GM18507 (cell line): ENCODE data around the gene CARD6.
"Not testable (repeated sequence)": the region's sequence is repeated elsewhere in the genome, so short reads cannot be mapped to it uniquely, and the experiment has no call there.

Experiments
- DNase-seq: peaks from one replicate; pipeline ENCODE4 v3.0.0; 2011; ENCODE audit warnings: low read depth; ENCODE audit not compliant: insufficient read length; ENCODE audit errors: extremely low spot score
- FAIRE-seq: peaks from 2 replicates; lab custom pipeline; 2011; peaks lifted over from hg19 to GRCh38; lab: Jason Lieb, UNC

Gene CARD6

DNA sequence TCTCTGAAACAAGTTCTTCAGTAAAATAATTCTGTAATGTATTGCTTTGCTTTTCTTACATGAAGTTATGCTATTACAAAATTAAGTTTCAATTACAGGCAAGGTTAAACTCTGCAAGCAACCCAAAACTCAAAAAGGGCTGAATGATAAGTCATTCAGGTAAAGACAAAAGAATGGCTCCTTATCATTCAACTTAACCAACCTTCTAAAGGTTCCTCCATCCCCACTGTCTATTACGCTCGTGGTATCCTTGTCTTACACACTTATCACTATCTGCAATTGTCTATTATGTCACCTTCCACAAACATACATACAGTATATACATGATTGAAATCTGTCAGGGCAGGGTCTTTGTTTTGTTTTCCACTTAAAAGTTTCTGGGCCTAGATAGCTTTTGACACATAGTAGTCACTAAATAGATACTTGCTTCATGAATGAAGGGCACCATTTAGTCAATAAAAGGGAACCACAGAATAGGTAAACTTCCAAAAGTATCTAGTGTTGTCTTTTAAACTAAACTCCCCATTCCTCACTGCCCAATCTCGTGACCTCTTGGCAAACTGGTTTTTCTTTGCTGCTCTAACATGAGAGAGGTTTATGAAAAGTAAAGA is 13.0 kb upstream of the CARD6 start:
- FAIRE-seq = no peak
- no peak for DNase-seq

- DNase-seq = no peak
- FAIRE-seq = no peak
Measured at GRCh38 chr5:40828690-40829661, 12.2 kb upstream of the CARD6 start.

GRCh38 chr5:40829748-40830533 is 11.2 kb upstream of the CARD6 start:
- no peak for DNase-seq
- no peak for FAIRE-seq

DNA sequence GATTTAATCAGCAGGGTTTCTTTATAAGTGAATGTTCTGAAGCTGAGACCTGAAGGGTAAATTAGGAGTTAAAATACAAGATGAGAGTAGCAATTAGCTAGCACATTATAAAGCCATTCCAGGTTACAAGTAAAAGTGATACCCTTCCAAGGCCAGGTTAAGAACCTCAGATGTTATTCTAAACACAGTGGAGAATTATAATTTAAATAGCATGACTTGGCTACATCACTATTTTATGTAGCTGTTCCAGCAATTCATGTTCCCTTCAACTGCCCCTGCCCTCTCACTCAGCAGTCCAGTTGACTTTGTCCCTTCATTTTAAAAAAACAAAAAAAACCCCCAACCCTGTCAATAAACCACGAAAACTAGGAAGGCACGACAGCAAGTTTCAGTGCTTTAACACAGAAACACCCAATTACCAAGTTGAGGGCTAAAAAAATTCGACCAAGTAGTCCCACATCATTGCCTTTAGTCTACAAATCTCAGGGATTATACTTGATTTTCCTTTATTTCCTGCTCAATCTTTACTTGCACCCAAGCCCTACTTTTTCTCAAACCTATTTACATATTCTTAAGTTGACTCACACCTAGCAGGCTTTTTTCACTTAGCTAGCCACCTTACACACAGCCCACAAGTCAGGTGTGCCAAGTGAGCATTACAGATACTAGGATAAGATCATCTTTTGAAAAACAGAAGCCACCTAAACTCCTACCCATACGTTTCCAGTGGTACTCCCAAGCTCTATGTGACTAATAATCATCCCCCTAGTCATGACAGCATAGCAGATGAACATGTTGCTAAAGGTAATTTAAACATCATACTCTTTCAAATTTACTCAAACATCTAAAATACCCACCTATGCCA is 9.6 kb upstream of the CARD6 start:
- DNase-seq = no peak
- FAIRE-seq = no peak

DNA sequence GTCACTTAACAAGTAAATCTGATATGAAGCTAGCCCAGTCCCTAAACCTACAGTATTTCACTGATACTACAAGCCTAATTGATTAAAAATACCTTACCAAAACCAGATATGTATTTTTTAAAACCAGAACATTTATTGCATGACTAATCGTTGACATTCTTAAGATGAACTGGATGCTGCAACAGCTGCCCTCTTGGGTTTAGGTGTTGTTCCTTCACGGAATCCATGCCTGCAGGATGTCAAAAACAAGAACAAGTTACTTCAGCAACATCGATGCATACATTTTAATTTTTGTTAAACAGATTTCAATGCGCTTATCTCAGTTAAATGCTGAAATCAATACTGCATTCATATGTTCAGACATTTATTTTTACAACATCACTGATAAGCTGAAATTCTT is 8.8 kb upstream of the CARD6 start:
- FAIRE-seq (no peak), DNase-seq (no peak)

DNA sequence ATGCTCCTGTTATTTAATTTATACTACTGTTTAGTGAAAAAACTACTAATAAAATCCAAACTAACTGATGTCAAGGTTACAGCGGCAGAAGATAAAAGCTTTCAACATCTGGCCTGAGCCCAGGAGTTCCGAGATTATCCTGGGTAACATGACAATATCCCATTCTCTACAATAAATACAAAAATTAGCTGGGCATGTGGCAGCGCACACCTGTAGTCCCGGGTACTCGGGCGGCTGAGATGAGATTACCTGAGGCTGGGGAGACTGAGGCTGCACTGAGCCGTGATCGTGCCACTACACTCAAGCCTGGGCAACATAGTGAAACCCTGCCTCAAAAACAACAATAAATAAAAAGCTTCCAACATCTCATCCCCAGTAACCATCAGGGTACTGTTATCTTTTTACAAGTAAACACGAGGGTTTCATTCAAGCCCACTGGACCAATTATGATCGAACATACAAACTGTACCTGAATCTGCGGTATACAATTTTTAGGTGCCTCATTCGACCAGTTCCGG is 7.4 kb upstream of the CARD6 start:
- no peak for DNase-seq
- no peak for FAIRE-seq

GRCh38 chr5:40834391-40834848 is 6.7 kb upstream of the CARD6 start:
- no peak for DNase-seq
- no peak for FAIRE-seq

- FAIRE-seq (peak; percentile 91), DNase-seq (peak; percentile 90)
Measured at GRCh38 chr5:40834849-40835787, 6.0 kb upstream of the CARD6 start, which contains the start of gene RPL37. RPL37 (minus strand) TSS chr5:40835222; CDS start chr5:40835185, 37 bp downstream.

DNA sequence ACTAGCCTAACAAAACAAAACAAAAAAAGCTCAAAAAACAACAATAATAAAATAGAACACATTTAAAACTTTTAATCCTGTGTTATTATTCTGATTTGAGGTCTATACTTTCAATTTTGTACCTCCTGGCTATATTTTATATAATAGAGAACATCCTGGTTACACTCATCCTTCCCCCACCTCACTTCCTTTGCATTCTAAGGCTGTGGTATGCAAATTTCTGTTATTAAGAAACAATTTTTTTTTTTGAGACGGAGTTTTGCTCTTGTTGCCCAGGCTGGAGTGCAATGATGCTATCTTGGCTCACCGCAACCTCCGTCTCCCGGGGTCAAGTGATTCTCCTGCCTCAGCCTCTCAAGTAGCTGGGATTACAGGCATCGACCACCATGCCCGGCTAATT is 3.1 kb upstream of the CARD6 start:
- FAIRE-seq (no peak), DNase-seq (no peak)

DNA sequence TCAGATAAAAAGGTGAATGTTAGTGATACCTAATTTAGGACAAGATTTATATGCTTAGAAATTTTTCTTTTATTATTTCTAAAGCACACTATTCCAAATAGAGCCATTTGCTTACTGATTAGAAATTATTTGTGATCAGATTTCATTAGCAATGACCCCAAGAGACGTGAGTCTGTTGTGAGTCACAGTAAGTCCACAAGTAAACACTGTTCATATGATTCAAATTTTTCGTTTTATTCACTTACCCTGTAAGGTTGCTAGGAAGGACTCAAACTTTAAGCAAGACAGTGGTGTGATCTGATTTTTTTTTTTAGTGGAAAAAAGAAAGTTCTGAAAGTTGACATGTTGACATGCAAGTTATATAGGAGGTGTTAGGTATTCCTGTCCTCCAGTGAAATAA is 1.2 kb downstream of the CARD6 start:
- FAIRE-seq (no peak), DNase-seq (no peak)

DNA sequence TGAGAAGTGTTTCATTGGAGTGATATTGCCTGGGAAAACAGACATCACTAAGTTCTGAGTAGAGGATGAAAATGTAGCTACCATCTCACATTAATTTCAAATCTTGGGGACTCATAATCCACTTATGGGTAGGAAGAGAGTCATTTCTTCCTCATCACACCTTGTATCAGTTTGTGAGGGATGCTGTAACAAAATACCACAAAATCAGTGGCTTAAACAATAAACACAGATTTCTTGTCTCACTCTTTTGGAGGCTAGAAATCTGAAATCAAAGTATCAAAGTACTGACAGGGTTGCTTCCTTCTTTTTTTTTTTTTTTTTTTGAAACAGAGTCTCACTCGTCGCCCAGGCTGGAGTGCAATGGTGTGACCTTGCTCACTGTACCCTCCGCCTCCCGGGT is 3.4 kb downstream of the CARD6 start:
- no peak for DNase-seq
- no peak for FAIRE-seq

GRCh38 chr5:40846371-40846770 is 5.2 kb downstream of the CARD6 start:
- FAIRE-seq = no peak
- DNase-seq = no peak

GRCh38 chr5:40847525-40847924 is 6.4 kb downstream of the CARD6 start:
- FAIRE-seq (no peak), DNase-seq (no peak)

DNA sequence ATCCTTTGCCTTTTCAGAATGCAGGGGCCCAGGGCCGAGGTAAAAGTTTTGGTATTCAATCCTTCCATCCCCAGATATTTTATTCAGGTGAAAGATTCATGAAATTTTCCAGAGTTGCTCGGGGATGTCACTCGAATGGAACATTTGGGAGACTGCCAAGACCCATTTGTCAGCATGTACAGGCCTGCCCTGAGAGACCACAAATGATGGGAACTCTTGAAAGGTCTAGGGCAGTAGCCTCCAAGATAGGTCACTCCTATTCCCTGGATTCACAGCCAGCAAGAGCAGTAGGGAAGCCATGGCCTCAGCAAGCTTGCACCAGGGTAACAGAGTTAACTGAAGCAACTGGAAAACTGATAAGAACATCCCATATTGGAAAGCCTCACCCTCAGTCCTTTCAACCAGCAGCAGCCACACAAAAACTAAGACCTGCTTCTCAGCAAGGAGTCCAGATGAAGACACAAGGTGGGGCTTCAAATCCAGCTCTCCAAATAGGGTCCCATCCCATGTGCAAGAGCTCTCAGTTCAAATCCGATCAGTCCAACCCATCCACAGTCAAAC is 12.5 kb downstream of the CARD6 start:
- FAIRE-seq (no peak), DNase-seq (no peak)

GRCh38 chr5:40860711-40861110 is 19.5 kb downstream of the CARD6 start:
- DNase-seq (no peak), FAIRE-seq (no peak)

DNA sequence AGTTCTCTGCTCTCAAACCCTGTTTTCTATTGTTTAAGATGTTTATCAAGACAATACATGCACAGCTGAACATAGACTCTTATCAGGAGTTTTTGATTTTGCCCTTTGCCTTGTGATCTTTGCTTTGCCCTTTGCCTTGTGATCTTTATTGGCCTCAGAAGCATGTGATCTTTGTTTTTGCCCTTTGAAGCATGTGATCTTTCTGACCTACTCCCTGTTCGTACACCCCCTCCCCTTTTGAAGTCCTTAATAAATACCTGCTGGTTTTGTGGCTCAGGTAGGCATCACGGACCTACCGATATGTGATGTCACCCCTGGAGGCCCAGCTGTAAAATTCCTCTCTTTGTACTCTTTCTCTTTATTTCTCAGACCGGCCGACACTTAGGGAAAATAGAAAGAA is 23.8 kb downstream of the CARD6 start:
- not testable (repeated sequence) for FAIRE-seq, DNase-seq

GRCh38 chr5:40866844-40867243 is 25.7 kb downstream of the CARD6 start:
- FAIRE-seq (no peak), DNase-seq (no peak)

- FAIRE-seq (no peak), DNase-seq (no peak)
Measured at GRCh38 chr5:40869384-40869783, 28.2 kb downstream of the CARD6 start.
